HepG2 (cell line): ENCODE measurements around the gene LNX2. TPM values are rescaled to one million over a fixed set of nuclear protein-coding genes. Genes with fewer than 3 reads are reported as not detected.

Experiments
- ATAC-seq: fragments of 200-7000 bp; cut with Tn5 transposase; 3 replicates; pipeline ENCODE4 v1.9.1; 2020; ENCODE audit warnings: mild to moderate bottlenecking, moderate library complexity
- BruUV-seq: library from RNA; stranded (reverse); fragments of 400-500 nt; replicated peaks from 2 replicates; lab custom pipeline; 2021; lab: Mats Ljungman, UMichigan
- CTCF ChIA-PET: fragments of 300-600 bp; formaldehyde crosslinking; extraction: SDS; loops from one replicate; lab custom pipeline; 2021; ENCODE audit warnings: low total read pairs, inconsistent platforms, low intra/inter-chr PET ratio; lab: Yijun Ruan, JAX
- POLR2A ChIA-PET: fragments of 350-600 bp; sonication (Branson Sonifier 250); formaldehyde crosslinking; loops from one replicate; lab custom pipeline; 2020; ENCODE audit warnings: antibody characterized with exemption, inconsistent platforms; lab: Yijun Ruan, JAX
- DNase-seq: peaks from one replicate; pipeline ENCODE4 v3.0.0-alpha.2; 2015; ENCODE audit warnings: low spot score
- FAIRE-seq: peaks from 3 replicates; lab custom pipeline; 2011; peaks lifted over from hg19 to GRCh38; lab: Jason Lieb, UNC
- H2AFZ ChIP-seq: one replicate; pipeline ENCODE4 v1.6.1; 2011; ENCODE audit warnings: low read length, inconsistent platforms
- H3K27ac ChIP-seq: fragments of 300-600 bp; 3 replicates; pipeline ENCODE4 v1.8.0; 2011; ENCODE audit warnings: mixed run types, mild to moderate bottlenecking, mixed read lengths, low read length, inconsistent platforms; ENCODE audit not compliant: insufficient read depth; ENCODE audit errors: extremely low read length
- H3K27me3 ChIP-seq, 2 experiments: fragments of 200-600 bp in 1 of 2; 2 replicates in 1 of 2; 3 replicates in 1 of 2; pipeline versions ENCODE4 v1.6.0 to v1.8.0; 2011; ENCODE audit warnings: low read length in 2 of 2, mild to moderate bottlenecking in 2 of 2, moderate library complexity in 2 of 2, inconsistent platforms in 1 of 2; ENCODE audit not compliant: insufficient read depth in 2 of 2, control insufficient read depth in 1 of 2
- H3K36me3 ChIP-seq, 2 experiments: fragments of 200-600 bp in 1 of 2; replicated peaks in 1 of 2; 2 replicates in 1 of 2; 3 replicates in 1 of 2; pipeline versions ENCODE4 v1.5.1 to v1.8.0; 2011; ENCODE audit warnings: low read length in 2 of 2, inconsistent platforms in 1 of 2; ENCODE audit not compliant: insufficient read depth in 2 of 2, control insufficient read depth in 1 of 2
- H3K4me1 ChIP-seq: 2 replicates; pipeline ENCODE4 v1.5.1; 2012; ENCODE audit warnings: low read length, inconsistent platforms; ENCODE audit not compliant: insufficient read depth
- H3K4me2 ChIP-seq: 2 replicates; pipeline ENCODE4 v1.6.0; 2011; ENCODE audit warnings: low read depth, low read length, inconsistent platforms
- H3K4me3 ChIP-seq, 3 experiments: fragments of 200-600 bp in 1 of 3; sonication (generic), shearing (Covaris generic) in 1 of 3; replicated peaks in 1 of 3; 2 replicates each; pipeline ENCODE4 v1.5.1; 2011 to 2016; ENCODE audit warnings: low read length in 3 of 3, inconsistent platforms in 2 of 3, low read depth in 2 of 3, mild to moderate bottlenecking in 2 of 3, control low read depth in 1 of 3, mixed read lengths in 1 of 3; ENCODE audit not compliant: insufficient read depth in 1 of 3
- H3K79me2 ChIP-seq: one replicate; pipeline ENCODE4 v1.6.1; 2011; ENCODE audit warnings: low read length, inconsistent platforms; ENCODE audit not compliant: insufficient read depth
- H3K9ac ChIP-seq: 2 replicates; pipeline ENCODE4 v1.6.0; 2011; ENCODE audit warnings: mild to moderate bottlenecking, low read depth, low read length, inconsistent platforms; ENCODE audit not compliant: insufficient read depth
- H3K9me3 ChIP-seq: 2 replicates; pipeline ENCODE4 v1.5.1; 2012; ENCODE audit warnings: mild to moderate bottlenecking, low read length
- H4K20me1 ChIP-seq: 2 replicates; pipeline ENCODE4 v1.6.0; 2011; ENCODE audit warnings: inconsistent platforms, mild to moderate bottlenecking, low read length, moderate library complexity; ENCODE audit not compliant: insufficient read depth
- ARNTL ChIP-seq: sonication (generic); formaldehyde crosslinking; IDR thresholded peaks from 2 replicates; pipeline ENCODE4 v1.4.0; 2020; ENCODE audit warnings: mild to moderate bottlenecking, missing genetic modification reagents
- KLF6 ChIP-seq: IDR thresholded peaks from 2 replicates; pipeline ENCODE4 v1.8.0; 2016; ENCODE audit warnings: missing biosample characterization, missing genetic modification reagents
- MTA1 ChIP-seq: sonication (generic); formaldehyde crosslinking; IDR thresholded peaks from 2 replicates; pipeline ENCODE4 v1.4.0; 2020; ENCODE audit warnings: missing genetic modification reagents, mild to moderate bottlenecking, borderline replicate concordance
- MTERF4 ChIP-seq: sonication (generic); formaldehyde crosslinking; IDR thresholded peaks from 2 replicates; pipeline ENCODE4 v1.8.0; 2023; ENCODE audit warnings: mild to moderate bottlenecking, missing genetic modification reagents
- PBX2 ChIP-seq: IDR thresholded peaks from 2 replicates; pipeline ENCODE4 v1.6.1; 2016; ENCODE audit warnings: control low read depth
- ZFP36 ChIP-seq: fragments of 150-350 bp; IDR thresholded peaks from 2 replicates; pipeline ENCODE4 v1.6.1; 2018; ENCODE audit warnings: borderline replicate concordance, low read length, low read depth; ENCODE audit not compliant: partially characterized antibody
- ZIK1 ChIP-seq: sonication (generic); formaldehyde crosslinking; IDR thresholded peaks from 2 replicates; pipeline ENCODE4 v1.5.0; 2020; ENCODE audit warnings: mild to moderate bottlenecking, low read depth, missing genetic modification reagents, borderline replicate concordance
- ZNF557 ChIP-seq: sonication (generic); formaldehyde crosslinking; IDR thresholded peaks from 2 replicates; pipeline ENCODE4 v1.4.0; 2020; ENCODE audit warnings: missing genetic modification reagents
- ZNF589 ChIP-seq: sonication (generic); formaldehyde crosslinking; conservative IDR thresholded peaks from 2 replicates; pipeline ENCODE4 v1.8.0; 2022; ENCODE audit warnings: mild to moderate bottlenecking, moderate library complexity, missing genetic modification reagents
- ZNF670 ChIP-seq: sonication (generic); formaldehyde crosslinking; IDR thresholded peaks from 2 replicates; pipeline ENCODE4 v1.8.0; 2022; ENCODE audit warnings: mild to moderate bottlenecking, missing genetic modification reagents, borderline replicate concordance
- ZNF674 ChIP-seq: sonication (generic); formaldehyde crosslinking; IDR thresholded peaks from 2 replicates; pipeline ENCODE4 v1.5.0; 2020; ENCODE audit warnings: low read depth, mild to moderate bottlenecking, missing genetic modification reagents
- ZNF703 ChIP-seq: sonication (generic); formaldehyde crosslinking; IDR thresholded peaks from 2 replicates; pipeline ENCODE4 v1.5.1; 2020; ENCODE audit warnings: missing genetic modification reagents, mild to moderate bottlenecking, moderate library complexity, borderline replicate concordance
- whole genome bisulfite sequencing: methylation state at CpG from one replicate; pipeline ENCODE4 v1.1.6; 2017; ENCODE audit warnings: low lambda C conversion rate; 5-methylcytosine and 5-hydroxymethylcytosine counted together
- in situ Hi-C: cut with HindIII; loops from 2 replicates; pipeline ENCODE4 v1.10.0; 2017; ENCODE audit warnings: low pct_unique_long_range_greater_than_20kb; ENCODE audit not compliant: extremely low pct_ligation_motif_present
- intact Hi-C: fragments of 100-400 bp; cut with micrococcal nuclease; formaldehyde crosslinking; loops from one replicate; pipeline ENCODE4 v1.10.0; 2022; ENCODE audit not compliant: unreplicated experiment
- polyA plus RNA-seq, 8 experiments: library from polyadenylated mRNA; depleted of rRNA in 3 of 8; stranded (reverse) in 7 of 8; unstranded in 1 of 8; fragments of >200 nt; fragmentation: Illumina TruSeq in 4 of 8; extraction: Trizol in 4 of 8; gene quantifications; 2 replicates each; pipeline versions ENCODE4 v1.2.1 to v1.2.3, GENCODE V29; 2011 to 2016; ENCODE audit warnings: low read depth in 4 of 8, missing spikeins in 1 of 8, mixed read lengths in 1 of 8; ENCODE audit not compliant: insufficient read depth in 1 of 8
- total RNA-seq, 5 experiments: library from RNA; depleted of rRNA; stranded (reverse); fragments of >200 nt; fragmentation: Illumina TruSeq; extraction: Trizol; gene quantifications; 2 replicates each; pipeline ENCODE4 v1.2.3, GENCODE V29; 2016; ENCODE audit warnings: low read depth in 1 of 5
- TF ChIP-seq, protein P1 (sequence below): sonication (generic); formaldehyde crosslinking; IDR thresholded peaks from 2 replicates; pipeline ENCODE4 v1.4.0; 2020; ENCODE audit warnings: missing genetic modification reagents, borderline replicate concordance
- TF ChIP-seq, protein P2 (sequence below): sonication (generic); formaldehyde crosslinking; IDR thresholded peaks from 2 replicates; pipeline ENCODE4 v1.4.0; 2020; ENCODE audit warnings: missing genetic modification reagents

The LNX2 gene
- total and polyA plus RNA-seq, 2 of the 13 experiments (the other 11 are each of a cell fraction or from before 2014, with no cell fraction given): 9.2 to 9.7 TPM

DNA sequence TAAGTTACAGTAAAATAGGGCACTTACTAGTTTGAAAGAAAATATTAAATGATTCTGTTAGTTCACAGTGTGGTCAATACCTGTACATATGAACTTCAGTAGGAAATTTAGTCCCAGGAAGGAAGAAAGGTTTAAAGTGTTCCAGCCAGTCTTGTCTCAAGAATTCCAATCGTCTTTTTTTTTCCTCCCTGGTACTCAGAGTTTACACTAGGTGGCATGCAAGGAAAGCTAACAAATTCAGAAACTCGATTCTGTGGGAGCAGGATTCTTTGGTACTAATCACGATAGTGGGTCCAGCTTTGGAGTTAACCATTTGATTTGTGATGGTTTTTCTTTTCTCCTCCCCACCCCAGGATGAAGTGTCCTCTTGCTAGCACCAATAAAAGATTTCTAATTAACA is 45.0 kb upstream of the LNX2 start (continued):
- TF ChIP-seq, protein P1, sequence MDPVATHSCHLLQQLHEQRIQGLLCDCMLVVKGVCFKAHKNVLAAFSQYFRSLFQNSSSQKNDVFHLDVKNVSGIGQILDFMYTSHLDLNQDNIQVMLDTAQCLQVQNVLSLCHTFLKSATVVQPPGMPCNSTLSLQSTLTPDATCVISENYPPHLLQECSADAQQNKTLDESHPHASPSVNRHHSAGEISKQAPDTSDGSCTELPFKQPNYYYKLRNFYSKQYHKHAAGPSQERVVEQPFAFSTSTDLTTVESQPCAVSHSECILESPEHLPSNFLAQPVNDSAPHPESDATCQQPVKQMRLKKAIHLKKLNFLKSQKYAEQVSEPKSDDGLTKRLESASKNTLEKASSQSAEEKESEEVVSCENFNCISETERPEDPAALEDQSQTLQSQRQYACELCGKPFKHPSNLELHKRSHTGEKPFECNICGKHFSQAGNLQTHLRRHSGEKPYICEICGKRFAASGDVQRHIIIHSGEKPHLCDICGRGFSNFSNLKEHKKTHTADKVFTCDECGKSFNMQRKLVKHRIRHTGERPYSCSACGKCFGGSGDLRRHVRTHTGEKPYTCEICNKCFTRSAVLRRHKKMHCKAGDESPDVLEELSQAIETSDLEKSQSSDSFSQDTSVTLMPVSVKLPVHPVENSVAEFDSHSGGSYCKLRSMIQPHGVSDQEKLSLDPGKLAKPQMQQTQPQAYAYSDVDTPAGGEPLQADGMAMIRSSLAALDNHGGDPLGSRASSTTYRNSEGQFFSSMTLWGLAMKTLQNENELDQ (CRISPR knock-in tag): no peak
- no peak for TF ChIP-seq PBX2 (CRISPR knock-in tag)

DNA sequence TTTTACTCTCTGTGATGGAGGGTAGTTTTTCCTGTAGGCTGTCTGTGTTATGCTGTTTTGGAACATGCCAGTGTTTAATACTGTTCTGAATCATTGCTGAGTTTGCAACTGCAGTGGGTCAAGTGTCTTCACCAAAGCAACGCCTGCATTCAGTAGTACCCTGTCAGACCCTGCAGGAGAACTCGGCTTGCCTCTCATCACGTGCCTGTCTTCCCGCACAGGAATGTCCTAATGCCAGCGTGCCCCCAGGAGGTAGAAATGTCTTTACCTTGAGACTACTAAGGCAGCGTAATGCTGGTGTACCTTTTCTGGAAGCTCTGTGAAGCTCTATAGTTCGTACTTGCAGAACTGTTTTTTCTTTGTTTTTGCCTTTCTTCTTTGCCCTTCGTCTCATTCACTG is 43.6 kb upstream of the LNX2 start:
- TF ChIP-seq, protein P2, sequence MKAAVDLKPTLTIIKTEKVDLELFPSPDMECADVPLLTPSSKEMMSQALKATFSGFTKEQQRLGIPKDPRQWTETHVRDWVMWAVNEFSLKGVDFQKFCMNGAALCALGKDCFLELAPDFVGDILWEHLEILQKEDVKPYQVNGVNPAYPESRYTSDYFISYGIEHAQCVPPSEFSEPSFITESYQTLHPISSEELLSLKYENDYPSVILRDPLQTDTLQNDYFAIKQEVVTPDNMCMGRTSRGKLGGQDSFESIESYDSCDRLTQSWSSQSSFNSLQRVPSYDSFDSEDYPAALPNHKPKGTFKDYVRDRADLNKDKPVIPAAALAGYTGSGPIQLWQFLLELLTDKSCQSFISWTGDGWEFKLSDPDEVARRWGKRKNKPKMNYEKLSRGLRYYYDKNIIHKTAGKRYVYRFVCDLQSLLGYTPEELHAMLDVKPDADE (CRISPR knock-in tag): no peak
- no peak for TF ChIP-seq ZIK1
- no peak for TF ChIP-seq ZNF670 (CRISPR knock-in tag)
- no peak for TF ChIP-seq ZNF589
- TF ChIP-seq MTA1 (CRISPR knock-in tag): no peak
- TF ChIP-seq ZNF557 (CRISPR knock-in tag): no peak
- no peak for TF ChIP-seq MTERF4 (CRISPR knock-in tag)
- TF ChIP-seq ZNF703 (CRISPR knock-in tag): no peak
- no peak for TF ChIP-seq ARNTL (CRISPR knock-in tag)
- no peak for TF ChIP-seq ZNF674 (CRISPR knock-in tag)
- no peak for TF ChIP-seq ZFP36
- no peak for TF ChIP-seq KLF6 (CRISPR knock-in tag)
- Histone ChIP-seq H3K9me3 (no peaks in the 10 kb centered on the region), H3K27ac (no peak overlapping the region), H3K36me3 (peaks cover 6 to 12% of the 10 kb centered on the region in 2 experiments; a peak in 3 of 5 replicates), H4K20me1 (no peaks in the 10 kb centered on the region), H3K9ac (no peak overlapping the region), H3K4me2 (no peak overlapping the region), H2AFZ (no peak overlapping the region), H3K4me1 (peaks cover 8% of the 10 kb centered on the region), H3K4me3 (no peak overlapping the region), H3K79me2 (no peaks in the 10 kb centered on the region), H3K27me3 (no peaks in the 10 kb centered on the region)
- DNase-seq: no peak
- intact Hi-C loops (no loop called here), in situ Hi-C loops (no loop called here)
- ATAC-seq: no peak
- no peak for FAIRE-seq
- 96% methylated on average over 5 of the region's 8 CpGs for WGBS
- ChIA-PET POLR2A (no interaction called here), CTCF (no interaction called here)
- BruUV-seq: no TSS peak
